Cerebellar nuclear complex (tissue), 1 donor: ENCODE measurements around the gene PHLDB2.
A peak's percentile ranks its signal among the peaks of the same experiment; 100 is the strongest.

Experiments
- DNase-seq, 2 experiments: peaks; one replicate each; lab custom pipeline; 2025; lab: John Stamatoyannopoulos, UW

PHLDB2 gene

GRCh38 chr3:111999484-112000324 is 140.6 kb downstream of the PHLDB2 start:
- peak in 1 of 2 experiments; percentile 49 for DNase-seq

GRCh38 chr3:112000367-112000771 is 141.3 kb downstream of the PHLDB2 start:
- no peak for DNase-seq

- DNase-seq = no peak
Observed at GRCh38 chr3:112000966-112001365, 141.9 kb downstream of the PHLDB2 start.

- peak in 1 of 2 experiments; percentile 19 for DNase-seq
Observed at GRCh38 chr3:112001526-112001925, 142.5 kb downstream of the PHLDB2 start.

GRCh38 chr3:112002096-112002971 is 143.3 kb downstream of the PHLDB2 start:
- DNase-seq = no peak

- no peak for DNase-seq
Observed at GRCh38 chr3:112003321-112004080, 144.4 kb downstream of the PHLDB2 start.

- DNase-seq = no peak
Observed at GRCh38 chr3:112004187-112004586, 145.1 kb downstream of the PHLDB2 start.

GRCh38 chr3:112004669-112005068 is 145.6 kb downstream of the PHLDB2 start:
- no peak for DNase-seq

- no peak for DNase-seq
Observed at GRCh38 chr3:112005091-112005672, 146.1 kb downstream of the PHLDB2 start.

GRCh38 chr3:112007633-112008032 is 148.6 kb downstream of the PHLDB2 start:
- DNase-seq = no peak

- no peak for DNase-seq
Observed at GRCh38 chr3:112009670-112010069, 150.6 kb downstream of the PHLDB2 start.

- DNase-seq = no peak
Observed at GRCh38 chr3:112010636-112011035, 151.6 kb downstream of the PHLDB2 start.

GRCh38 chr3:112011376-112011940 is 152.4 kb downstream of the PHLDB2 start:
- no peak for DNase-seq

- no peak for DNase-seq
Observed at GRCh38 chr3:112012205-112012992, 153.3 kb downstream of the PHLDB2 start.

GRCh38 chr3:112013058-112013783 is 154.2 kb downstream of the PHLDB2 start:
- peak; percentile 8 to 66 for DNase-seq

- no peak for DNase-seq
Observed at GRCh38 chr3:112013784-112014143, 154.7 kb downstream of the PHLDB2 start.

- DNase-seq = no peak
Observed at GRCh38 chr3:112017091-112017490, 158.0 kb downstream of the PHLDB2 start.

- no peak for DNase-seq
Observed at GRCh38 chr3:112018712-112019111, 159.6 kb downstream of the PHLDB2 start.

GRCh38 chr3:112019716-112020115 is 160.7 kb downstream of the PHLDB2 start:
- no peak for DNase-seq

GRCh38 chr3:112020674-112021085 is 161.6 kb downstream of the PHLDB2 start:
- DNase-seq = no peak
